D721Med (cell line): ENCODE measurements around the gene SLC25A21.

Source experiments
- DNase-seq: peaks from one replicate; pipeline ENCODE4 v3.0.0; 2011; ENCODE audit warnings: low spot score; ENCODE audit not compliant: insufficient read length
- FAIRE-seq: peaks from 2 replicates; lab custom pipeline; 2011; peaks lifted over from hg19 to GRCh38; lab: Jason Lieb, UNC
- CTCF ChIP-seq: IDR thresholded peaks from 2 replicates; pipeline ENCODE4 v1.5.1; 2012; ENCODE audit warnings: mild to moderate bottlenecking, control low read depth; ENCODE audit not compliant: insufficient read depth; ENCODE audit errors: missing control alignments

Gene SLC25A21

GRCh38 chr14:37122288-37122687, 50.1 kb downstream of the SLC25A21 start:
- FAIRE-seq (no peak), DNase-seq (no peak)
- no peak for TF ChIP-seq CTCF

GRCh38 chr14:37118673-37119366, 53.6 kb downstream of the SLC25A21 start:
- FAIRE-seq (no peak), DNase-seq (no peak)
- no peak for TF ChIP-seq CTCF

- DNase-seq (no peak), FAIRE-seq (no peak)
- TF ChIP-seq CTCF, result peak; percentile 28
Measured at GRCh38 chr14:37116933-37117849, 55.2 kb downstream of the SLC25A21 start.

GRCh38 chr14:37115406-37115805, 57.0 kb downstream of the SLC25A21 start:
- FAIRE-seq (no peak), DNase-seq (no peak)
- no peak for TF ChIP-seq CTCF

- DNase-seq, result no peak
- FAIRE-seq, result no peak
- TF ChIP-seq CTCF, result no peak
Measured at GRCh38 chr14:37114559-37114958, 57.8 kb downstream of the SLC25A21 start.

- no peak for DNase-seq
- FAIRE-seq, result no peak
- TF ChIP-seq CTCF, result no peak
Measured at GRCh38 chr14:37114002-37114401, 58.4 kb downstream of the SLC25A21 start.
